HEK293T (cell line): ENCODE results near the gene PRAC1.

Experiments
- BHLHE40 ChIP-seq: fragments of 450-650 bp; IDR thresholded peaks from 2 replicates; pipeline ENCODE4 v1.6.1; 2016; ENCODE audit warnings: mild to moderate bottlenecking, moderate library complexity, borderline replicate concordance
- ELF4 ChIP-seq: fragments of 450-650 bp; IDR thresholded peaks from 2 replicates; pipeline ENCODE4 v1.6.1; 2017; ENCODE audit warnings: antibody characterized with exemption
- NFRKB ChIP-seq: fragments of 450-650 bp; IDR thresholded peaks from 2 replicates; pipeline ENCODE4 v1.6.1; 2016; ENCODE audit warnings: mild to moderate bottlenecking, moderate library complexity
- SP1 ChIP-seq: fragments of 450-650 bp; IDR thresholded peaks from 2 replicates; pipeline ENCODE4 v1.6.1; 2017
- SUZ12 ChIP-seq: fragments of 450-650 bp; IDR thresholded peaks from 2 replicates; pipeline ENCODE4 v1.6.1; 2016; ENCODE audit warnings: mild to moderate bottlenecking
- TARDBP ChIP-seq: fragments of 450-650 bp; IDR thresholded peaks from 2 replicates; pipeline ENCODE4 v1.6.1; 2016
- ZNF384 ChIP-seq: fragments of 450-650 bp; IDR thresholded peaks from 2 replicates; pipeline ENCODE4 v1.6.1; 2016

- TF ChIP-seq TARDBP (no peak), SP1 (no peak), BHLHE40 (no peak), SUZ12 (no peak), NFRKB (no peak), ELF4 (no peak), ZNF384 (no peak)
These were observed 11.2 kb downstream of the PRAC1 start for GRCh38 chr17:48711128-48711527.
